Left ventricle myocardium superior (tissue), 1 donor: ENCODE data around the gene POLR3A. TPM values are rescaled to one million over a fixed set of nuclear protein-coding genes. Genes with fewer than 3 reads are reported as not detected.

Experiments used
- ATAC-seq: fragments of 200-7000 bp; cut with Tn5 transposase; one replicate; pipeline ENCODE4 v1.9.1; 2020; ENCODE audit warnings: mild to moderate bottlenecking, moderate library complexity
- DNase-seq: peaks from one replicate; pipeline ENCODE4 v3.0.0-alpha.2; 2020
- intact Hi-C: fragments of 100-400 bp; cut with micrococcal nuclease; formaldehyde crosslinking; loops from one replicate; pipeline ENCODE4 v1.11.0; 2022
- total RNA-seq: library from RNA; stranded (reverse); fragmentation: NEBNext Ultra II Directional; extraction: Animal tissue kit (Norgen Biotek cat#: 25700); gene quantifications from one replicate; pipeline ENCODE4 v1.2.1, GENCODE V29; 2021
- donor health status: DM: no; HTN: yes; CAD: no; lungs with severe emphysema.

Gene POLR3A
- total RNA-seq, 1 donor from 2014 or later = 9.7 TPM

GRCh38 chr10:78033637-78034470, 4.5 kb upstream of the POLR3A start, which contains the start of gene RPS24:
RPS24 (plus strand) TSS chr10:78033863; CDS start chr10:78033902, 39 bp downstream.
- DNase-seq = peak; percentile 97
- intact Hi-C loops = no loop called here
- ATAC-seq = peak; percentile 94

- DNase-seq (no peak), ATAC-seq (no peak)
- intact Hi-C loops = no loop called here
Observed at GRCh38 chr10:78033387-78033636, 4.0 kb upstream of the POLR3A start.

GRCh38 chr10:78028438-78029268, 662 bp downstream of the POLR3A start:
- DNase-seq (peak; percentile 31), ATAC-seq (no peak)
- intact Hi-C loops = no loop called here

GRCh38 chr10:78025685-78026364, 3.5 kb downstream of the POLR3A start:
- DNase-seq (no peak), ATAC-seq (no peak)
- intact Hi-C loops = no loop called here

- ATAC-seq (no peak), DNase-seq (no peak)
- intact Hi-C loops = no loop called here
Observed at GRCh38 chr10:78023741-78024140, 5.6 kb downstream of the POLR3A start.

- ATAC-seq (no peak), DNase-seq (no peak)
- intact Hi-C loops = no loop called here
Observed at GRCh38 chr10:78021201-78021600, 8.1 kb downstream of the POLR3A start.

GRCh38 chr10:78019264-78019663, 10.1 kb downstream of the POLR3A start:
- DNase-seq (no peak), ATAC-seq (no peak)
- intact Hi-C loops = no loop called here

GRCh38 chr10:78017856-78018255, 11.5 kb downstream of the POLR3A start:
- intact Hi-C loops = no loop called here
- ATAC-seq (no peak), DNase-seq (no peak)

GRCh38 chr10:78015546-78015945, 13.8 kb downstream of the POLR3A start:
- peak; percentile 38 for DNase-seq
- peak; percentile 91 for ATAC-seq
- intact Hi-C loops = no loop called here

- DNase-seq (no peak), ATAC-seq (no peak)
- intact Hi-C loops = no loop called here
Observed at GRCh38 chr10:78013564-78013963, 15.8 kb downstream of the POLR3A start.

GRCh38 chr10:78011065-78011464, 18.2 kb downstream of the POLR3A start:
- DNase-seq = no peak
- intact Hi-C loops = no loop called here
- no peak for ATAC-seq

- intact Hi-C loops = no loop called here
- ATAC-seq (no peak), DNase-seq (no peak)
Observed at GRCh38 chr10:78010278-78010677, 19.0 kb downstream of the POLR3A start.

GRCh38 chr10:78009662-78010061, 19.7 kb downstream of the POLR3A start:
- intact Hi-C loops = no loop called here
- DNase-seq (no peak), ATAC-seq (no peak)

GRCh38 chr10:78007172-78007571, 22.1 kb downstream of the POLR3A start:
- intact Hi-C loops = no loop called here
- ATAC-seq (no peak), DNase-seq (no peak)

- DNase-seq = no peak
- ATAC-seq = peak; percentile 71
- intact Hi-C loops = no loop called here
Observed at GRCh38 chr10:78004215-78005026, 24.9 kb downstream of the POLR3A start.

GRCh38 chr10:78002541-78003288, 26.6 kb downstream of the POLR3A start:
- intact Hi-C loops = no loop called here
- no peak for DNase-seq
- ATAC-seq = no peak

- ATAC-seq (no peak), DNase-seq (no peak)
- intact Hi-C loops = no loop called here
Observed at GRCh38 chr10:78000956-78001472, 28.3 kb downstream of the POLR3A start.

GRCh38 chr10:78000206-78000605, 29.1 kb downstream of the POLR3A start:
- no peak for DNase-seq
- no peak for ATAC-seq
- intact Hi-C loops = no loop called here
